AG10803 (cell line): ENCODE measurements around the gene SYT12.

ENCODE experiments used
- DNase-seq: peaks from one replicate; pipeline ENCODE4 v3.0.0; 2010; ENCODE audit warnings: low read depth
- H3K4me3 ChIP-seq: 2 replicates; pipeline ENCODE4 v1.5.1; 2011; ENCODE audit warnings: mild to moderate bottlenecking, low read length, control low read depth
- TF ChIP-seq, protein P1 (sequence below): conservative IDR thresholded peaks from 2 replicates; pipeline ENCODE4 v1.5.1; 2011; ENCODE audit warnings: mild to moderate bottlenecking, low read length, control low read depth, inconsistent platforms

SYT12 gene

DNA sequence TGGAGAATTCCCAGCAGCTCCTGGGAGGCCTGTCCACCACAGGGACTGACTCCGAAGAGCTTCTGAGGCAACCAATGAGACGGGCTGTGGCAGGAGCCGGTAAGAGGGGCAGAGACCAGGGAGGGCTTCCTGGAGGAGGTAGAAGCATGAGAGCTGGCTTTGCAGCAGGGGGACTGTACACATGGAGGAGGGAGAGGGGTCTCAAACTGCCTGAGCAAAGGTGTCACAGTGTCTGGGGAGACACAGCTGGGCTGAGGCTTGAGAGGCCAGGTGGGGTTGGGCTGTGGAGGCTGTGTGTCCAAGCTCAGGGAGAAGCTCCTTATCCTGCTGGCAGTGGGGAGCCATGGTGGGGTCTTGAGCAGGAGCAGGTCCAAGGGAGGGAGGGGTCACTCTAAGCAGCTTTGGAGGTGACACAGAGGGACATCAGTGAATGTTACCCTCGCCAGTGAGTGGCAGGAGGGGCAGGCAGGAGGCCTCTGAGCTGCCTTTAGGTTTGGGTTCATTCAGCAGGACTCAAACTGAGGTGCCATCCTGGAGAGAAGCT lies 29.1 kb downstream of the SYT12 start:
- DNase-seq, result no peak
- TF ChIP-seq, protein P1, sequence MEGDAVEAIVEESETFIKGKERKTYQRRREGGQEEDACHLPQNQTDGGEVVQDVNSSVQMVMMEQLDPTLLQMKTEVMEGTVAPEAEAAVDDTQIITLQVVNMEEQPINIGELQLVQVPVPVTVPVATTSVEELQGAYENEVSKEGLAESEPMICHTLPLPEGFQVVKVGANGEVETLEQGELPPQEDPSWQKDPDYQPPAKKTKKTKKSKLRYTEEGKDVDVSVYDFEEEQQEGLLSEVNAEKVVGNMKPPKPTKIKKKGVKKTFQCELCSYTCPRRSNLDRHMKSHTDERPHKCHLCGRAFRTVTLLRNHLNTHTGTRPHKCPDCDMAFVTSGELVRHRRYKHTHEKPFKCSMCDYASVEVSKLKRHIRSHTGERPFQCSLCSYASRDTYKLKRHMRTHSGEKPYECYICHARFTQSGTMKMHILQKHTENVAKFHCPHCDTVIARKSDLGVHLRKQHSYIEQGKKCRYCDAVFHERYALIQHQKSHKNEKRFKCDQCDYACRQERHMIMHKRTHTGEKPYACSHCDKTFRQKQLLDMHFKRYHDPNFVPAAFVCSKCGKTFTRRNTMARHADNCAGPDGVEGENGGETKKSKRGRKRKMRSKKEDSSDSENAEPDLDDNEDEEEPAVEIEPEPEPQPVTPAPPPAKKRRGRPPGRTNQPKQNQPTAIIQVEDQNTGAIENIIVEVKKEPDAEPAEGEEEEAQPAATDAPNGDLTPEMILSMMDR, result no peak
- H3K4me3 ChIP-seq, result no peak overlapping the region

DNA sequence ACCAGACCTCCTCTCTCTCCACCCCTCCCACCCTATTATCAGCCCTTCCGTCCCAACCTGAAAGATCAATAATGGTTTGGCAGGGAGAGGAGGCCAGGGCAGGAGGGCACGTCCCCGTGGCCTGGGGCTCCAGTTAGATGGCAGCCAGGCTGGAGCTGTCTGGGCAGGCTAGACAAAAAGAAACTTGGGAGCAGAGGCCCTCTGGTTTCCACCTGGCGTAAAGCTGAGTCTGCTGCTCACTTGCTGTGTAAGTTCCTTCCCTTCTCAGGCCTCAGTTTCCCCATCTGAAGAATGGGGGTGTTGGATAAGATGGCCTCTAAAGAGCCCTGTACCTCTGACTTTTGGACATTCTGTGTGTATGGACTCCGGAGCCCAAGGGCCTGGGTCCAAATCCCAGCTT lies 30.0 kb downstream of the SYT12 start:
- H3K4me3 ChIP-seq, result no peak overlapping the region
- DNase-seq, result no peak
- TF ChIP-seq, protein P1, result no peak

DNA sequence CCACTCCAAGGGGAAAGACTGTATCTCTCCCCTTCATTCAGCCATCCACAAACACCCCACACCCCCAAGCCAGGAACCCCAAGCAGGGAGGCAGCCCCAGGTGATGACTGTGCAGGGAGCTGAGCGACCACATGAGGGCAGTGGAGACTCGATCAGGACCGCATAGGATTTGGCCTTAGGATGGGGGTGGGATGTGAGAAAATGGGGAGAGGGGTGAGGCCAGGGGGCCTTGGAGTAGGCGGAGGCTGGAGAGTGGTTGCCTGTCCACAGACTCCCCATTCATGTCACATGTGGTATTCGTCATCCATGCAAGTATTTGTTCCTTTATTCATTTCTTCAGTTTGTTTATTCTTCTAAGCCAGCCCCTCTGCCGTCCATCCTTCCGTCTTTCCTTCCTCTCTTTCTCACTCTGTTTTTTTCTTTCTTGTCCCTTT lies 31.0 kb downstream of the SYT12 start:
- peak; percentile 24 for DNase-seq
- no peak overlapping the region for H3K4me3 ChIP-seq
- TF ChIP-seq, protein P1, result peak; percentile 79

DNA sequence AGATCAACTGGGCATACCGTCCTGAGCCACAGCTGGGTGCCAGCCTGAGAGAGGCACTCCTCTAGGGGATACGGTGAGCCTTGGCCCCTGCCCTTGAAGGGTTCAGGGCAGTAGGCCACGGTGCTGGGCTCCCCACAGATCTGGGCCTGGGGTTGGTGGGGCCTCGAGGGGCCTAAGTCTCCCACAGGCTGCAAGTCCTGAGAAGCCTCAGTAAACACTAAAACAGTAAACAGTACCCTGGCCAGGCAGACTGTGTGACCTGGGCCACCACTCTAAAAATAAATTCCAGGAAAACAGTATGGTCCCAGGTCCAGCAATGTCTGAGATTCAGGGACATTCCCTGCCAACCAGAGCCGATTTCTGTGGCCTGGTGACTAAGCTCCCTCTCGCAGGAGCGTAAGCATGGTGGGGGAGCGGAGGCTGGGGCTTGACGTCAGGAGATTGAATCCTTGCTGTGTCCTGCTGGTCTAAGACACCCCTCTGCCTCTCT lies 31.5 kb downstream of the SYT12 start:
- peak; percentile 52 for DNase-seq
- no peak overlapping the region for H3K4me3 ChIP-seq
- TF ChIP-seq, protein P1, result no peak

DNA sequence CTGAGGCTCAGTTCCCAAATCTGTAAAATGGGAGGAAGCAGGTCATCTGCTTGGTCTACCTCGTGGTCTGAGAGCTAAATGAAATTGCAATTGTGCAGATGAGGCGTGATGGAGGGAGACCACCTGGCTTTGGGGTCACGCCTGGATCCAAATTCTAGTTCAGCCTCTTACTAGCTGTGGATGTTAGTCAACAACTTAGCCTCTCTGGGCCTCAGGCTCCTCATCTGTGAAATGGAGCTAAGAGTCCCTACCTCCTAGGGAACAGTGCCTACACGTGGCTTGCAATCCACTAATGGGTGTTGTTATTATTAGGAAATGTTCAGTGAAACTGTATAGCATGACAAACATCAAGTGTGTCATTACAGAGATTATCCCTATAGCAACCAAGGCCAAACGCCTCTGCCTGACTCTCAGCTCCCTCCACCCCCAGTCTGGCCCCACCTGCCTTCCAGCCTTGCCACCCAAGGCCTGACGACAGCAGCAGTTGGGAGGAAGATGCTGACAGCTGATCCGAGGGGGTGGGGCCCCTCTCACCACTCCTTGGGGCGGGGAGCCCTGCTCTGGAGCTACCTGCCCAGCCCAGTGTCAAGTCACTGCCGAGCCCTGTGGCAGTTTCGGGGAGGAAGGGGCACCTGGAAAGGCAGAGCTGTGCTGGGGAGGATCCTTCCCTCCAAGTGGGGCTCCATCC lies 32.0 kb downstream of the SYT12 start:
- TF ChIP-seq, protein P1, result no peak
- H3K4me3 ChIP-seq, result no peak overlapping the region
- peak; percentile 57 for DNase-seq

DNA sequence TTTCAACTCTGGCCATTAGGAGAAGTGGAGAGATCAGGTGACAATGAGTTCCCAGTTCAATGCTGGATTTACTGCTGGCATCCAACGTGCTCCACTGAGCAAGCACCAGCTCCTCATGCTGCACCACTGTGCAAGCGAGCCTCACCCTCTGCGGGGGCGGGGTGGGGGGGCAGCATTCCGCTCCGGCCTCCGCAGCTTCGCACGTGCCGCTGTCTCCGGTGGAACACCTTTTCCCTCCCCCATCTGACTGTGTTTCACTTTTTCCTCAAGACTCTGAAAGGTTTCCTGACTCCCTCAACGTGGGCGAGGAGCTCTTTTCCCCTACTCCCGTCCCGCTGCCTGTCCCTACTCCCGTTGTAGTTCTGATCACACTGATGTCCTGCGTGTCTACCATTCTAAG lies 32.9 kb downstream of the SYT12 start:
- peak; percentile 24 for DNase-seq
- TF ChIP-seq, protein P1, result no peak
- peak overlapping the region; percentile 70 for H3K4me3 ChIP-seq
